ENCODE measurements around the gene COPZ1. TPM values are rescaled to one million over a fixed set of nuclear protein-coding genes. Genes with fewer than 3 reads are reported as not detected.

The COPZ1 gene
- polyA plus RNA-seq, 2 donors, result 48.8 to 85.0 TPM

DNA sequence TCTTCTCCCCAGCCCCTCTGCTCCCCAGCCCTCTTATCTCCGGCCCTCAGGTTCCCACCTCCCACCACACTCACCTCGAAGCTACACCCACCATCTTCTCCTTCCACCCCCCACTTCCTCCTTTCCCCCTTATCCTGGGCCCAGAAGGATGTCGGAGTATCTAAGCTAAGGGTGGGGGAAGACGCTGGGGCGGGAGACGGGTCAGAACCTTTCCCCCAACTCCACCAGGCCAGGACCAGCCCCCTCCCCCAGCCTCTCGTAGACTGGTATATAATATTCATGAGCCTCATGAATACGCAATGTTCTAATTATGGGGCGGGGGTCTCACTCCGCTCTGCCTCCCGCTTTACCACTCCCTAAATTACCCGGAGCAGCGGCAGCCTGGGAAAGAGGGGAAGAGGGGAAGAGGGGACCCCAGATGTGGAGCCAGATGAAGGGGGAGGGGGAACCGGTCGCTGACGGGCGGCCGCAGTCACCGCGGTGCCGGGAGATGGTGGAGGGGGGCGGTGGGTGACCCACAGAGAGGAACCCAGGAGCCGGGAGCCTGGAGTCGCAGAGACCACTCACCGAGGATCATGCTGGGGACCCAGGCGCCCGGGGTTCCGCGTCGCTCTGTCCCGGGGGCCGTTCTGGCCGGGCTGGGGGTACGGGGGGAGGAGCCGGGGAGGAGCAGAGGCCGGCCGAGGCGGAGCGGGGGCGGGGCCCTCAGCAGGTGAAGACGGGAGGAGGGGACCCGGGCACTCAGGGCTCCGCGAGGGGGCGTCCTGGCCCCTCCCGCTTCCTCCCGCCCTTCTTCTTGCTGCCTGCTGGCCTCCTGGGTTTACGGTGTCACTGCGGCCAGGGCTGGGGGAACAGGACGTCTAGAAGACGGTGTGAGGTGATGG lies 66.0 kb downstream of the COPZ1 start:
- Histone ChIP-seq H3K4me3 (ENCODE audit: low read depth in 1 of 2, low read length in 2 of 2) (peak overlapping the region; percentile 69 to 83), H3K27me3 (ENCODE audit: control insufficient read depth in 1 of 2, insufficient read depth in 2 of 2, low read length in 2 of 2) (no peaks in the 10 kb centered on the region), H3K4me1 (ENCODE audit: control insufficient read depth in 2 of 2, insufficient read depth in 2 of 2, low read length in 1 of 2) (peaks cover 0 to 31% of the 10 kb centered on the region in 2 donors), H3K36me3 (ENCODE audit: control insufficient read depth in 2 of 2, insufficient read depth in 2 of 2, low read length in 1 of 2) (no peaks in the 10 kb centered on the region), H3K9me3 (ENCODE audit: control insufficient read depth in 2 of 2, insufficient read depth in 1 of 2, low read depth in 1 of 2, low read length in 1 of 2) (no peaks in the 10 kb centered on the region), H3K27ac (ENCODE audit: low read depth in 2 of 2, low read length in 1 of 2) (peak overlapping the region; percentile 70 to 92)
- 13 to 14% methylated on average over 43 to 51 of the region's 51 CpGs for WGBS, 2 donors

DNA sequence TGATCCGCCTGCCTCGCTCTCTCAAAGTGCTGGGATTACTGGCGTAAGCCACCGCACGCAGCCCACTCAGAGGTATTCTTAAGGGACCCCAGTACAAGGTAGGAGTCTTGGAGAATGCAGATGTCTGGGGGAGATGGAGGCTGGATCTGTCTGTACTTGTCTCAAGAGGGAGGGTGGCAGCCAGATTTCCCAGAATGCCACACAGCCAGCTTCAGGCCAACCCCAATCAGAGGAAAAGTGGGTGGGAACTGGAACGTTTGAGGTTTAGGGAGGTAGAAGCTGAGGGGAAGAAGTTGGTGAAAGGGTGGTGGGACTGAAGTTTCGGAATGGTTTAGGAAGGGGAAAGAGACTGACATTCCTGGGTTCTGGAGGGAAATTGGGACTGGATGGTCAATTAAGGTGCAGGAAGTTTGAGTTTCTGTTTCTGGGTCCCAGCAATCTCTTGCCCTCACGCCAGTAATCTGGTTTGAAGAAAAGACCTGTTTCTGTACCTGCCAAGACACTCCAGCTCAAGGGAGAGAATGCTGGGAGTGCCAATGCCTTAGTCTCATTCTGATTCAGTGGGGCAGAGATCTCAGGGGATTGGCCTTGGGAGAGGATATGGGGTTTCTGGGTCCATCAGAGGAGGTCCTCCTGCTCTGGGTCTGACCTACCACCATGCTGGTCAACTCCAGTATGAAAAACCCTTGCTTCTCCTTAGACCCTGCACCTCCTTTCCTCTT lies 67.7 kb downstream of the COPZ1 start:
- H3K27ac ChIP-seq (ENCODE audit: low read depth in 2 of 2, low read length in 1 of 2), result peak overlapping the region; percentile 52 to 75
- 66 to 71% methylated on average over 8 of the region's 8 CpGs for WGBS, 2 donors
- peaks cover 0 to 21% of the 10 kb centered on the region in 2 donors for H3K4me1 ChIP-seq (ENCODE audit: control insufficient read depth in 2 of 2, insufficient read depth in 2 of 2, low read length in 1 of 2)
- H3K9me3 ChIP-seq (ENCODE audit: control insufficient read depth in 2 of 2, insufficient read depth in 1 of 2, low read depth in 1 of 2, low read length in 1 of 2), result no peaks in the 10 kb centered on the region
- no peak overlapping the region for H3K4me3 ChIP-seq (ENCODE audit: low read depth in 1 of 2, low read length in 2 of 2)
- H3K27me3 ChIP-seq (ENCODE audit: control insufficient read depth in 1 of 2, insufficient read depth in 2 of 2, low read length in 2 of 2), result no peaks in the 10 kb centered on the region
- H3K36me3 ChIP-seq (ENCODE audit: control insufficient read depth in 2 of 2, insufficient read depth in 2 of 2, low read length in 1 of 2), result peaks cover 4% of the 10 kb centered on the region in 2 donors

DNA sequence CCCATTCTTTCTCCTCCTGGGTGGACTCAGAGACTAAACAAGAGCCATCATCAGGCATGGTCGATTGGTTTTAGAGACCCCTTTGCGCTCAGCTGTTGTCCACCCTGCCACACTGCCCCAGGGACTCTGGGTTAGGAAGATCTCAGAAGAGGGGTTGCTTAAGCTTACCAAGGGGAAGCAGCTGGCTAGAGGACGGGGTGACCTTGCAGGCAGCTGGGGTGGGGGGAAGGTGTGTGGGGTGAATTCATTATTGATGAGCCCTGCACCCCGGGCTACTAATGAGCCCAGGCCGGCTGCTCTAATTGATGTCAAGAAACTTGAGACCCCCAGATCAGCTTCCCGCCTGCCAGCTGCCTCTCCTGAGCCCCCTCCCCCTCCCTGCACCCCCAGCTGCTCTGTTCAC lies 68.3 kb downstream of the COPZ1 start:
- 63 to 70% methylated on average over 5 to 6 of the region's 6 CpGs for WGBS, 2 donors
- Histone ChIP-seq H3K27me3 (ENCODE audit: control insufficient read depth in 1 of 2, insufficient read depth in 2 of 2, low read length in 2 of 2) (no peaks in the 10 kb centered on the region), H3K36me3 (ENCODE audit: control insufficient read depth in 2 of 2, insufficient read depth in 2 of 2, low read length in 1 of 2) (peaks cover 4% of the 10 kb centered on the region in 2 donors), H3K9me3 (ENCODE audit: control insufficient read depth in 2 of 2, insufficient read depth in 1 of 2, low read depth in 1 of 2, low read length in 1 of 2) (no peaks in the 10 kb centered on the region), H3K4me1 (ENCODE audit: control insufficient read depth in 2 of 2, insufficient read depth in 2 of 2, low read length in 1 of 2) (peaks cover 0 to 21% of the 10 kb centered on the region in 2 donors), H3K27ac (ENCODE audit: low read depth in 2 of 2, low read length in 1 of 2) (peak overlapping the region; percentile 52 to 75), H3K4me3 (ENCODE audit: low read depth in 1 of 2, low read length in 2 of 2) (no peak overlapping the region)

DNA sequence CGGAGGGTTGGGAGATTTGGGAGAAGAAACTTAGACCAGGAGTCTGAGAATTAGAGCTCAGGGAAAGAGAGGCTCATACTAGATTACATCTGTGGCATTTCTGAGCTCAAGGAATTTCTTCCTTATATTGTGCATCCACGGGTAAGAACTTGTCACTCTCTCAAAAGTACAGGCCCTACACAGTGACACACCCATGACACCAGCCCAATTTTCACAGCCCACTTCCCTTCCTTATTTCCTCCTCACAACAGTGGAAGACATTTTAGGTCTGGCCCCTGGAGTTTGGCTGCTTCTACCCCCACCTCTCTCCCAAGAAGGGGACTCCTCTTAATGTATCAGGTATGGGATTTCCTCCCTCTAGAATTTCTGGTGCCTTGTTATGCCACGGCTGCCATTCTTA lies 68.8 kb downstream of the COPZ1 start:
- Histone ChIP-seq H3K4me1 (ENCODE audit: control insufficient read depth in 2 of 2, insufficient read depth in 2 of 2, low read length in 1 of 2) (peaks cover 0 to 21% of the 10 kb centered on the region in 2 donors), H3K4me3 (ENCODE audit: low read depth in 1 of 2, low read length in 2 of 2) (no peak overlapping the region), H3K27me3 (ENCODE audit: control insufficient read depth in 1 of 2, insufficient read depth in 2 of 2, low read length in 2 of 2) (no peaks in the 10 kb centered on the region), H3K36me3 (ENCODE audit: control insufficient read depth in 2 of 2, insufficient read depth in 2 of 2, low read length in 1 of 2) (peaks cover 4% of the 10 kb centered on the region in 2 donors), H3K27ac (ENCODE audit: low read depth in 2 of 2, low read length in 1 of 2) (peak overlapping the region; percentile 52 to 75), H3K9me3 (ENCODE audit: control insufficient read depth in 2 of 2, insufficient read depth in 1 of 2, low read depth in 1 of 2, low read length in 1 of 2) (no peaks in the 10 kb centered on the region)
- 49% methylated on average over 3 of the region's 3 CpGs for WGBS, 2 donors

DNA sequence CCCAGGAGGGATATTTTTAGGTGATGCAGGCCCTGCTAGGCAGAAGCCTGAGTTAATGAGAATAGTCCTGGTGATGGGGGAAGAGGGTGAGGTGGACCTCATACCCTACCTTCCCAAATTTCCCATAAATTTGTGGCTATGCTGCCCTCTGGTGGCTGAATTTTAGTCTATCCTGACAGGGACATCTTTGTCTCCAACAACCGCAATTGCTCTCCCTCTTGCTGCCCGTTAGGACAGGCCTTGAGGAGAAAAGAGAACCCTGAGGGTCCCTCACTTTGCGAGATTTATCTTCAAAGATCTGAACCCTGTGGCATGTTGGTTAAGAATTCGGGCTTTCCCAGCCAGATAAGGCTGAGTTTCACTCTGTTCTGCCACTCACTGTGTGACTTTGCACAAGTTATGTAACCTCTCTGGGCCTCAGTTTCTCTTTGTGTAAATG lies 69.4 kb downstream of the COPZ1 start:
- WGBS, 2 donors, result 17 to 24% methylated on average over 4 of the region's 4 CpGs
- no peak overlapping the region for H3K4me3 ChIP-seq (ENCODE audit: low read depth in 1 of 2, low read length in 2 of 2)
- H3K4me1 ChIP-seq (ENCODE audit: control insufficient read depth in 2 of 2, insufficient read depth in 2 of 2, low read length in 1 of 2), result peaks cover 0 to 17% of the 10 kb centered on the region in 2 donors
- H3K27me3 ChIP-seq (ENCODE audit: control insufficient read depth in 1 of 2, insufficient read depth in 2 of 2, low read length in 2 of 2), result no peaks in the 10 kb centered on the region
- no peaks in the 10 kb centered on the region for H3K9me3 ChIP-seq (ENCODE audit: control insufficient read depth in 2 of 2, insufficient read depth in 1 of 2, low read depth in 1 of 2, low read length in 1 of 2)
- H3K27ac ChIP-seq (ENCODE audit: low read depth in 2 of 2, low read length in 1 of 2), result peak overlapping the region in 1 of 2 donors; percentile 50
- peaks cover 4% of the 10 kb centered on the region in 2 donors for H3K36me3 ChIP-seq (ENCODE audit: control insufficient read depth in 2 of 2, insufficient read depth in 2 of 2, low read length in 1 of 2)

DNA sequence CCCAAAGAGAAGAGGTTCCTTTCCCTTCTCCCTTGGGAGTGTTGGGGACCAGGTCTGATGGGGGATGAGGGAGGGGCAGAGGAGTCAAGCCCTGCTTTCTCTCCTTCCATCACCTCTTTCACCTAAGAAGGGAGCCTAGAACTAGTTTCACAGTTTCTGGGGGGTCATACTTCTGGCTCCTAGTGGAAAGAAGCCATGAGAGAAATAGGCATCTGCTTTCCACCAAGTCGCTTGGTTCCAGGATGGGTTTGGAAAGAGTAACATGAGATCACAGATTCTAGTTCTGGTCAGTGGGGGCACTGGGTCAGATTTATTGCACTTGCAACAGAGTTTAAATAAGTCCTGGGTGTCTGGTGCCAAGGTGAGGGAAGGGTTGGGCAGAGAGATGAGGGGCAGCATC lies 70.1 kb downstream of the COPZ1 start:
- WGBS, 2 donors, result 91 to 93% methylated on average over 1 of the region's 1 CpG
- peaks cover 0 to 10% of the 10 kb centered on the region in 2 donors for H3K4me1 ChIP-seq (ENCODE audit: control insufficient read depth in 2 of 2, insufficient read depth in 2 of 2, low read length in 1 of 2)
- H3K36me3 ChIP-seq (ENCODE audit: control insufficient read depth in 2 of 2, insufficient read depth in 2 of 2, low read length in 1 of 2), result peaks cover 4% of the 10 kb centered on the region in 2 donors
- no peak overlapping the region for H3K27ac ChIP-seq (ENCODE audit: low read depth in 2 of 2, low read length in 1 of 2)
- H3K27me3 ChIP-seq (ENCODE audit: control insufficient read depth in 1 of 2, insufficient read depth in 2 of 2, low read length in 2 of 2), result no peaks in the 10 kb centered on the region
- no peak overlapping the region for H3K4me3 ChIP-seq (ENCODE audit: low read depth in 1 of 2, low read length in 2 of 2)
- H3K9me3 ChIP-seq (ENCODE audit: control insufficient read depth in 2 of 2, insufficient read depth in 1 of 2, low read depth in 1 of 2, low read length in 1 of 2), result no peaks in the 10 kb centered on the region

DNA sequence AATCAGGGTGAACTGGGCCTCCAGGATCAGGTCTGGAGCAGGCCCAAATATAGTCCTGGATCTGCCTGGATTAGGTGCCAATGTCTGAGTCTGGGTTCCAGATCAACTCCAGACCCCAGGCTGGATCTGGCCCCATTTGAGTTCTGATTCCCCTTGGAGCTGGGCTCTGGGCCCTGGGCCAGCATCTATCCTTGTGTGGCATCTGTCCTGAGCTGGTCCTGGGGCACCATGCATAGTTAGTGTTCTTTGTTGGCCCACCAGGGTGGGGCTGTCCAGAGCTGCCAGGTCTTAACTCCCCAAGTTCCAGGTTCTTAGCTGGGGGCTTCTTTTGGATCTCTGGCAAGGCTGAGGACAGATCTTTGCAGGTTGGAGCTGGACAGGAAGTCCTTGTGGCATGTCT lies 70.6 kb downstream of the COPZ1 start:
- Histone ChIP-seq H3K4me3 (ENCODE audit: low read depth in 1 of 2, low read length in 2 of 2) (no peak overlapping the region), H3K4me1 (ENCODE audit: control insufficient read depth in 2 of 2, insufficient read depth in 2 of 2, low read length in 1 of 2) (peaks cover 0 to 6% of the 10 kb centered on the region in 2 donors), H3K9me3 (ENCODE audit: control insufficient read depth in 2 of 2, insufficient read depth in 1 of 2, low read depth in 1 of 2, low read length in 1 of 2) (no peaks in the 10 kb centered on the region), H3K36me3 (ENCODE audit: control insufficient read depth in 2 of 2, insufficient read depth in 2 of 2, low read length in 1 of 2) (peaks cover 4% of the 10 kb centered on the region in 2 donors), H3K27ac (ENCODE audit: low read depth in 2 of 2, low read length in 1 of 2) (no peak overlapping the region), H3K27me3 (ENCODE audit: control insufficient read depth in 1 of 2, insufficient read depth in 2 of 2, low read length in 2 of 2) (no peaks in the 10 kb centered on the region)

DNA sequence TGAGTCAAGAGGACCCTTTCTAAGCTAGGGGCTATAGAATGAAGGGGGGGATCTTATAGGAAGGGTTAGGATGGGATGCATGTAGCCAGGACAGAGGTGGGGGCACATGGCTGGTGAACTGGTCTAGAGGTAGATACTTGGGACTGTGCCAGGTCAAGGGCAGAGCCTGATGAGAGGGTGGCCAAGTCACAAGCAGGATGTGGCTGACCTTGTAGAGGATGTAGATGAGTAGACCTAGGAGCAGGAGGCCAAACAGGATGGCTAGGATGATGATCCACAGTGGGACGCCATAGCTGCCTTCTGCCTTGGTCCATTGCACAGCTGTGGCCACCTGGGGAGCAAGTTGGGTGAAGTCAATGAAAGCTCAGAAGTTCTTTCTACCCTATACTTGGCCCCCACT lies 72.2 kb downstream of the COPZ1 start:
- 72 to 89% methylated on average over 1 of the region's 1 CpG for WGBS, 2 donors
- Histone ChIP-seq H3K27ac (ENCODE audit: low read depth in 2 of 2, low read length in 1 of 2) (no peak overlapping the region), H3K36me3 (ENCODE audit: control insufficient read depth in 2 of 2, insufficient read depth in 2 of 2, low read length in 1 of 2) (peaks cover 4 to 12% of the 10 kb centered on the region in 2 donors), H3K4me3 (ENCODE audit: low read depth in 1 of 2, low read length in 2 of 2) (no peak overlapping the region), H3K9me3 (ENCODE audit: control insufficient read depth in 2 of 2, insufficient read depth in 1 of 2, low read depth in 1 of 2, low read length in 1 of 2) (no peaks in the 10 kb centered on the region), H3K4me1 (ENCODE audit: control insufficient read depth in 2 of 2, insufficient read depth in 2 of 2, low read length in 1 of 2) (peaks cover 0 to 6% of the 10 kb centered on the region in 2 donors), H3K27me3 (ENCODE audit: control insufficient read depth in 1 of 2, insufficient read depth in 2 of 2, low read length in 2 of 2) (no peaks in the 10 kb centered on the region)

DNA sequence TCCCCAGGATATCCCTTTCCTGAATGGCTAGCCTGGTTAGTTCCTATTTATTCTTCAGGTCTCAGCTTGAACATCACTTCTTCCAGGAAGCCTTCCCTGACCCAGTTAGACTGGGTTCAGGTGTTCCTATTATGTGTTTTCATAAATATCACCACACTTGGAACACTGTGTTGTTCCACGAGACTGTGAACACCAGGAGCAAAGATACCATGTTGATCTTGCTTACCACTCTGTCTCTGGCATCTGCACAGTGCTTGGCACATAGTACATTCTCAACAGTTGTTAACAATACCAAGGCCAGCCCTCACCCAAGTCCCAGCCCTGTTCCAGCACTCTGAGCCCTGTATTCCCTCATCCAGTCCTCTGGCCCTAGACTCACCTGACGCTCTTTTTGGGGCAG lies 73.3 kb downstream of the COPZ1 start:
- 92 to 97% methylated on average over 2 of the region's 2 CpGs for WGBS, 2 donors
- H3K4me1 ChIP-seq (ENCODE audit: control insufficient read depth in 2 of 2, insufficient read depth in 2 of 2, low read length in 1 of 2), result peaks cover 0 to under 1% of the 10 kb centered on the region in 2 donors
- no peaks in the 10 kb centered on the region for H3K27me3 ChIP-seq (ENCODE audit: control insufficient read depth in 1 of 2, insufficient read depth in 2 of 2, low read length in 2 of 2)
- H3K36me3 ChIP-seq (ENCODE audit: control insufficient read depth in 2 of 2, insufficient read depth in 2 of 2, low read length in 1 of 2), result peaks cover 9 to 15% of the 10 kb centered on the region in 2 donors
- H3K4me3 ChIP-seq (ENCODE audit: low read depth in 1 of 2, low read length in 2 of 2), result no peak overlapping the region
- no peaks in the 10 kb centered on the region for H3K9me3 ChIP-seq (ENCODE audit: control insufficient read depth in 2 of 2, insufficient read depth in 1 of 2, low read depth in 1 of 2, low read length in 1 of 2)
- H3K27ac ChIP-seq (ENCODE audit: low read depth in 2 of 2, low read length in 1 of 2), result no peak overlapping the region

Measured in esophagus (tissue), 2 donors.